ENCODE data around the gene WWP2.

- TF ChIP-seq POLR2A (IDR thresholded peaks at IDR 0.05) (no peak), CTCF (IDR thresholded peaks at IDR 0.05) (no peak)
Observed at GRCh38 chr16:69924041-69924775, 162.1 kb downstream of the WWP2 start.

All from tibial nerve (tissue), 3 donors.